Lower lobe of right lung (tissue), 2 donors: ENCODE data around the gene NOD1. TPM values are rescaled to one million over a fixed set of nuclear protein-coding genes. Genes with fewer than 3 reads are reported as not detected.

Experiments used
- ATAC-seq, 2 donors: fragments of 200-7000 bp; cut with Tn5 transposase; one replicate each; pipeline ENCODE4 v1.9.1; 2020 to 2022; ENCODE audit warnings: mild to moderate bottlenecking in 2 of 2, moderate library complexity in 2 of 2
- DNase-seq: peaks from one replicate; pipeline ENCODE4 v3.0.0-alpha.2; 2020
- H3K27ac ChIP-seq: fragments of 200-600 bp; one replicate; pipeline ENCODE4 v1.8.0; 2022
- H3K27me3 ChIP-seq: fragments of 200-600 bp; one replicate; pipeline ENCODE4 v1.8.0; 2022; ENCODE audit warnings: low read depth
- H3K36me3 ChIP-seq: fragments of 200-600 bp; one replicate; pipeline ENCODE4 v1.8.0; 2022; ENCODE audit warnings: mild to moderate bottlenecking
- H3K4me1 ChIP-seq: fragments of 200-600 bp; one replicate; pipeline ENCODE4 v1.8.0; 2022
- H3K4me3 ChIP-seq: fragments of 200-600 bp; one replicate; pipeline ENCODE4 v1.8.0; 2022; ENCODE audit warnings: mild to moderate bottlenecking
- H3K9me3 ChIP-seq: fragments of 200-600 bp; one replicate; pipeline ENCODE4 v1.8.0; 2022
- CTCF ChIP-seq: fragments of 200-600 bp; IDR thresholded peaks from one replicate; pipeline ENCODE4 v1.8.0; 2022; ENCODE audit warnings: antibody characterized with exemption, mild to moderate bottlenecking
- intact Hi-C: fragments of 100-400 bp; cut with DNase I; formaldehyde crosslinking; loops from one replicate; pipeline ENCODE4 v1.11.0; 2022
- total RNA-seq: library from RNA; stranded (reverse); fragmentation: NEBNext Ultra II Directional; extraction: Animal tissue kit (Norgen Biotek cat#: 25700); gene quantifications from one replicate; pipeline ENCODE4 v1.2.1, GENCODE V29; 2021
- donor health status: DM: no; HTN: yes; CAD: no; lungs with severe emphysema.

The NOD1 gene
- total RNA-seq, 1 donor from 2014 or later: 42.9 TPM

GRCh38 chr7:30523466-30523865, 44.9 kb upstream of the NOD1 start:
- Histone ChIP-seq H3K27me3 (no peaks in the 10 kb centered on the region), H3K36me3 (no peaks in the 10 kb centered on the region), H3K4me1 (peaks cover 4% of the 10 kb centered on the region), H3K9me3 (no peaks in the 10 kb centered on the region), H3K27ac (no peak overlapping the region), H3K4me3 (no peak overlapping the region)
- DNase-seq (no peak), ATAC-seq (no peak)
- intact Hi-C loops: no loop called here
- no peak for TF ChIP-seq CTCF

GRCh38 chr7:30522159-30522558, 43.6 kb upstream of the NOD1 start:
- Histone ChIP-seq H3K4me3 (no peak overlapping the region), H3K4me1 (peaks cover 4% of the 10 kb centered on the region), H3K36me3 (no peaks in the 10 kb centered on the region), H3K27me3 (no peaks in the 10 kb centered on the region), H3K9me3 (no peaks in the 10 kb centered on the region), H3K27ac (no peak overlapping the region)
- TF ChIP-seq CTCF: no peak
- DNase-seq (no peak), ATAC-seq (no peak)
- intact Hi-C loops: no loop called here

DNA sequence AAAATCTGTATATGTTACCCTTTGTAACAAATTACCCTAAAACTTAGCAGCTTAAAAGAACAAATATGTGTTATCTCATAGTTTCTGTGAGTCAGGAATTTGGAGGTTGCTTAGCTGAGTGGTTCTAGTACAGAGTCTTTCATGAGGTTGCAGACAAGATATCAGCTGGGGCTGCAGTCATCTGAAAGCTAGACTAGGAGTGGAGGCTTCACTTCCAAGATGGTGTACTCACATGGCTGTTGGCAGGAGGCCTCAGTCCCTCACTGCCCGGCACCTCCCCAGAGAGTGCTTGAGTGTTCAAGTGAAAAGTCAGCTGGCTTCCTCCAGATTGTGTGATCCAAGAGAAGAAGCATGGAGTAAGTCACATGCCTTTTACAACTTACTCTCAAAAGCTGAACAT, 42.9 kb upstream of the NOD1 start:
- intact Hi-C loops: no loop called here
- Histone ChIP-seq H3K4me1 (peaks cover 4% of the 10 kb centered on the region), H3K4me3 (no peak overlapping the region), H3K27ac (no peak overlapping the region), H3K9me3 (no peaks in the 10 kb centered on the region), H3K36me3 (no peaks in the 10 kb centered on the region), H3K27me3 (no peaks in the 10 kb centered on the region)
- no peak for DNase-seq
- no peak for TF ChIP-seq CTCF
- peak; percentile 43 to 64 for ATAC-seq

- Histone ChIP-seq H3K4me3 (no peak overlapping the region), H3K36me3 (no peaks in the 10 kb centered on the region), H3K27ac (no peak overlapping the region), H3K4me1 (peaks cover 4% of the 10 kb centered on the region), H3K9me3 (no peaks in the 10 kb centered on the region), H3K27me3 (no peaks in the 10 kb centered on the region)
- DNase-seq (no peak), ATAC-seq (no peak)
- intact Hi-C loops: no loop called here
- TF ChIP-seq CTCF: no peak
Observed at GRCh38 chr7:30519122-30519521, 40.5 kb upstream of the NOD1 start.

DNA sequence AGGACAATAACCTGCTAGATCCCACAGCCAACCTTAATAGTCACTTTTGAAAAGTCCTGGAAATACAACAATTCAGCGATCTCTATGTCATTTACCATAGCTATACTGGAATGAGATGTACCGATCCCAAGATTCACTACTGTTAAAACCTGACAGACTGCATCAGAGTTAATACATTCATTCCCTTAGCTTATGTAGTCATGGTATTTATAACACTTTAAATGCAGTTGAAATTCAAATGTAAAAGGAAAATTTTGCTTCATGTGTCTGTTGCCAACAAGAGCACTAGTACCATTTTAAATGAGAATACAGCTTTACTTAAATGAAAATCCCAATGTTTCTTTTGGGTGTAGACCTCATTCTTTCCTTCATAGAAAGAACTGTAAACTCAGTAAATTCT, 37.2 kb upstream of the NOD1 start:
- no peak for DNase-seq
- intact Hi-C loops: no loop called here
- H3K4me3 ChIP-seq: no peak overlapping the region
- no peaks in the 10 kb centered on the region for H3K27me3 ChIP-seq
- peaks cover 4% of the 10 kb centered on the region for H3K4me1 ChIP-seq
- no peaks in the 10 kb centered on the region for H3K9me3 ChIP-seq
- no peak for ATAC-seq
- H3K27ac ChIP-seq: no peak overlapping the region
- no peaks in the 10 kb centered on the region for H3K36me3 ChIP-seq
- TF ChIP-seq CTCF: no peak

DNA sequence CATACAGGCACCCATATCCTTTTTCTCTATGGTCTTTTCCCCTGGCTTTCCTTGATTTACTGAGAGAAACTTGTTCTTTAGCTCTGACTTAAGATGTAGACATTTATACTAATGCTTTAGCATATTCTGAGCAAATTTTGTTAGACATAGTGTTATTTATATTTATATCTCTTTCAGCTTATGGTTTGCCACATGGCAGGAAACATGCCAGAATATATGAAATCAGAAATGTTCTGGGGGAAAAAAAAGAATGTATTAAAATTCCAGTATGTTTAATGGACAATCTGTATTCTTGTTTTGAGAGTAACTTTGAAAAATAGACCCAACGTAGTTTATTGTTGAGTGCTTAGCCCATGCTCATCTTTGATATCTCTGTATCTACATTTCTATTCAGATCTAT, 36.2 kb upstream of the NOD1 start:
- Histone ChIP-seq H3K27ac (no peak overlapping the region), H3K4me1 (peaks cover 3% of the 10 kb centered on the region), H3K27me3 (no peaks in the 10 kb centered on the region), H3K4me3 (no peak overlapping the region), H3K9me3 (no peaks in the 10 kb centered on the region), H3K36me3 (no peaks in the 10 kb centered on the region)
- DNase-seq (no peak), ATAC-seq (no peak)
- intact Hi-C loops: no loop called here
- no peak for TF ChIP-seq CTCF
